ENCODE measurements around the gene PIM1.
A peak's percentile ranks its signal among the peaks of the same experiment; 100 is the strongest.

The PIM1 gene

GRCh38 chr6:37222125-37222967 is 52.4 kb downstream of the PIM1 start:
- peak; percentile 86 for DNase-seq (ENCODE audit: low spot score)

GRCh38 chr6:37222992-37223391 is 53.0 kb downstream of the PIM1 start:
- no peak for DNase-seq (ENCODE audit: low spot score)

All from hepatic stellate cell (primary cell).